ENCODE results near the gene PPIL1.

Gene PPIL1

GRCh38 chr6:36850021-36850420 is 24.6 kb downstream of the PPIL1 start:
- H3K4me3 ChIP-seq (replicated peaks in 1 of 2; ENCODE audit: low read depth in 2 of 2, low read length in 2 of 2): no peak overlapping the region
- DNase-seq (ENCODE audit: low read depth in 2 of 2): no peak
- TF ChIP-seq CTCF (IDR thresholded peaks at IDR 0.05; ENCODE audit: low read depth, low read length): no peak

- no peak overlapping the region for H3K4me3 ChIP-seq (replicated peaks in 1 of 2; ENCODE audit: low read depth in 2 of 2, low read length in 2 of 2)
- TF ChIP-seq CTCF (IDR thresholded peaks at IDR 0.05; ENCODE audit: low read depth, low read length): no peak
- DNase-seq (ENCODE audit: low read depth in 2 of 2): peak in 1 of 2 donors; percentile 60
These were observed 25.8 kb downstream of the PPIL1 start for GRCh38 chr6:36848658-36849441.

GRCh38 chr6:36847991-36848390 is 26.6 kb downstream of the PPIL1 start:
- TF ChIP-seq CTCF (IDR thresholded peaks at IDR 0.05; ENCODE audit: low read depth, low read length): no peak
- DNase-seq (ENCODE audit: low read depth in 2 of 2): no peak
- no peak overlapping the region for H3K4me3 ChIP-seq (replicated peaks in 1 of 2; ENCODE audit: low read depth in 2 of 2, low read length in 2 of 2)

- H3K4me3 ChIP-seq (replicated peaks in 1 of 2; ENCODE audit: low read depth in 2 of 2, low read length in 2 of 2): no peak overlapping the region
- TF ChIP-seq CTCF (IDR thresholded peaks at IDR 0.05; ENCODE audit: low read depth, low read length): no peak
- DNase-seq (ENCODE audit: low read depth in 2 of 2): no peak
These were observed 27.5 kb downstream of the PPIL1 start for GRCh38 chr6:36847152-36847551.

GRCh38 chr6:36845233-36845632 is 29.4 kb downstream of the PPIL1 start:
- no peak for DNase-seq (ENCODE audit: low read depth in 2 of 2)
- no peak for TF ChIP-seq CTCF (IDR thresholded peaks at IDR 0.05; ENCODE audit: low read depth, low read length)
- no peak overlapping the region for H3K4me3 ChIP-seq (replicated peaks in 1 of 2; ENCODE audit: low read depth in 2 of 2, low read length in 2 of 2)

GRCh38 chr6:36844232-36845170 is 30.1 kb downstream of the PPIL1 start:
- no peak for TF ChIP-seq CTCF (IDR thresholded peaks at IDR 0.05; ENCODE audit: low read depth, low read length)
- DNase-seq (ENCODE audit: low read depth in 2 of 2): no peak
- no peak overlapping the region for H3K4me3 ChIP-seq (replicated peaks in 1 of 2; ENCODE audit: low read depth in 2 of 2, low read length in 2 of 2)

Data from cardiac fibroblast (primary cell).